Body of pancreas (tissue), 4 donors: ENCODE data around the gene MTLN. TPM values are rescaled to one million over a fixed set of nuclear protein-coding genes. Genes with fewer than 3 reads are reported as not detected.
"Not testable (repeated sequence)": the region's sequence is repeated elsewhere in the genome, so short reads cannot be mapped to it uniquely, and the experiment has no call there.

Experiments
- ATAC-seq: fragments of 150-250 bp; one replicate; pipeline ENCODE4 v1.9.1; 2016
- DNase-seq, 4 donors: peaks; one replicate each; pipeline ENCODE4 v3.0.0-alpha.2; 2019
- H3K27ac ChIP-seq, 4 donors: fragments of 200-600 bp; sonication (generic); 1 replicate in 3 of 4; 2 replicates in 1 of 4; pipeline versions ENCODE4 v1.5.1 to v1.6.1; 2016 to 2019; ENCODE audit warnings: mild to moderate bottlenecking in 1 of 4, mixed read lengths in 1 of 4, moderate library complexity in 1 of 4
- H3K27me3 ChIP-seq, 2 donors: fragments of 200-600 bp; sonication (generic); one replicate each; pipeline ENCODE4 v1.6.0; 2016; ENCODE audit warnings: mild to moderate bottlenecking in 1 of 2
- H3K36me3 ChIP-seq, 2 donors: fragments of 200-600 bp; sonication (generic); replicated peaks in 1 of 2; 2 replicates each; pipeline ENCODE4 v1.5.1; 2016; ENCODE audit warnings: low read depth in 2 of 2; ENCODE audit not compliant: insufficient read depth in 1 of 2
- H3K4me1 ChIP-seq: fragments of 200-600 bp; sonication (generic); one replicate; pipeline ENCODE4 v1.6.0; 2016
- H3K4me3 ChIP-seq, 2 donors: fragments of 200-600 bp; sonication (generic); 1 replicate in 1 of 2; 2 replicates in 1 of 2; pipeline ENCODE4 v1.5.1; 2016 to 2019
- H3K9me3 ChIP-seq, 3 donors: fragments of 200-600 bp; sonication (generic); 1 replicate in 2 of 3; 2 replicates in 1 of 3; pipeline ENCODE4 v1.5.1; 2016
- POLR2A ChIP-seq, 3 donors: fragments of 450-650 bp; IDR thresholded peaks; one replicate each; pipeline ENCODE4 v1.6.1; 2016; ENCODE audit warnings: antibody characterized with exemption in 3 of 3, mild to moderate bottlenecking in 2 of 3
- WGBS, 2 donors: methylation state at CpG; one replicate each; pipeline ENCODE4 v1.1.5; 2017; 5-methylcytosine and 5-hydroxymethylcytosine counted together
- intact Hi-C: fragments of 100-400 bp; cut with DNase I; formaldehyde crosslinking; loops from one replicate; pipeline ENCODE4 v1.15.1; 2023
- total RNA-seq, 2 donors: library from RNA; depleted of rRNA; stranded (reverse); fragments of >200 nt; gene quantifications; one replicate each; pipeline ENCODE4 v1.1.0, GENCODE V29; 2016
- TF ChIP-seq, protein P1 (sequence below), 7 experiments: fragments of 450-650 bp in 4 of 7; fragments of 200-600 bp in 3 of 7; sonication (generic) in 3 of 7; IDR thresholded peaks; one replicate each; pipeline ENCODE4 v1.5.1; 2016 to 2019; ENCODE audit warnings: antibody characterized with exemption in 7 of 7

MTLN gene
- total RNA-seq, 2 donors from 2014 or later: 28.3 to 121 TPM

DNA sequence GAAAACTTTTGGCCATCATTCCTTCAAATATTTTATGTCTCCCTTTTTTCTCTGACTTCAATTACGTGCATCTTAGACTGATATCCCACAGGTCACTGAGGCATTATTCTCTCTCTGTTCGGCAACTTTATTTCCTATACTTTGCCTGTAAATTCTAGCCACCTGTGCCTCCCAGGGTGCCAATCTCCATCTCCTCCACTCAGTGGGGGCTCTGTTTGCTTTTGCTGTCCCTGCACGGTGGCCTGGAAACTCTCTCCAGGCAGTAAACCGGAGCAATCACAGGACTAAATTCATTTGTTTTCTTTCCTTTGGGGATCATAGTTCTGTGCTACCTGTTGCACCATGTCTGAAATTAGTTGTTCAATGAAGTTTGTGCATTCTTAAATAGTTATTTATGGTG lies 9.6 kb upstream of the MTLN start:
- H3K27me3 ChIP-seq: no peaks in the 10 kb centered on the region
- H3K36me3 ChIP-seq: no peaks in the 10 kb centered on the region
- no peaks in the 10 kb centered on the region for H3K9me3 ChIP-seq
- H3K27ac ChIP-seq: no peak overlapping the region
- TF ChIP-seq, protein P1, sequence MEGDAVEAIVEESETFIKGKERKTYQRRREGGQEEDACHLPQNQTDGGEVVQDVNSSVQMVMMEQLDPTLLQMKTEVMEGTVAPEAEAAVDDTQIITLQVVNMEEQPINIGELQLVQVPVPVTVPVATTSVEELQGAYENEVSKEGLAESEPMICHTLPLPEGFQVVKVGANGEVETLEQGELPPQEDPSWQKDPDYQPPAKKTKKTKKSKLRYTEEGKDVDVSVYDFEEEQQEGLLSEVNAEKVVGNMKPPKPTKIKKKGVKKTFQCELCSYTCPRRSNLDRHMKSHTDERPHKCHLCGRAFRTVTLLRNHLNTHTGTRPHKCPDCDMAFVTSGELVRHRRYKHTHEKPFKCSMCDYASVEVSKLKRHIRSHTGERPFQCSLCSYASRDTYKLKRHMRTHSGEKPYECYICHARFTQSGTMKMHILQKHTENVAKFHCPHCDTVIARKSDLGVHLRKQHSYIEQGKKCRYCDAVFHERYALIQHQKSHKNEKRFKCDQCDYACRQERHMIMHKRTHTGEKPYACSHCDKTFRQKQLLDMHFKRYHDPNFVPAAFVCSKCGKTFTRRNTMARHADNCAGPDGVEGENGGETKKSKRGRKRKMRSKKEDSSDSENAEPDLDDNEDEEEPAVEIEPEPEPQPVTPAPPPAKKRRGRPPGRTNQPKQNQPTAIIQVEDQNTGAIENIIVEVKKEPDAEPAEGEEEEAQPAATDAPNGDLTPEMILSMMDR (IDR thresholded peaks at IDR 0.05): no peak
- TF ChIP-seq POLR2A (IDR thresholded peaks at IDR 0.05): no peak
- intact Hi-C loops: no loop called here
- H3K4me3 ChIP-seq: no peak overlapping the region
- DNase-seq (no peak), ATAC-seq (no peak)
- H3K4me1 ChIP-seq: no peaks in the 10 kb centered on the region
- WGBS, 2 donors: 56 to 59% methylated on average over 4 of the region's 4 CpGs

DNA sequence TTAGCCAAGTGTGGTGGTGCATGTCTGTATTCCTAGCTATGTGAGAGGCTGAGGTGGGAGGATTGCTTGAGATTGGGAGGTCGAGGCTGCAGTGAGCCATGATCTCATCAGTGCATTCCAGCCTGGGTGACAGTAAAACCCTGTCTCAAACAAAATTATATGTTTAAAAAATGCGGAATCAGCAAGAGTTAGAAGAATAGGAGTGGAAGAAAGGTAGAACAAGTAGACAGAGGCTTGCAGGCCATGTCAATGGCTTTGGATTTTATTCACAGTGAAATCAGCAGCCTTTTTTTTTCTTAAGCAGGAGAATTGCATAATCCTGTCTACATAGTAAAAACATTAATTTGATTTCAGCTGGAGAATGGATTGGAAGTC lies 7.8 kb upstream of the MTLN start:
- TF ChIP-seq POLR2A (IDR thresholded peaks at IDR 0.05): no peak
- TF ChIP-seq, protein P1 (IDR thresholded peaks at IDR 0.05): no peak
- Histone ChIP-seq H3K4me3 (no peak overlapping the region), H3K36me3 (no peaks in the 10 kb centered on the region), H3K27me3 (no peaks in the 10 kb centered on the region), H3K27ac (no peak overlapping the region), H3K4me1 (no peaks in the 10 kb centered on the region), H3K9me3 (no peaks in the 10 kb centered on the region)
- DNase-seq: no peak
- no peak for ATAC-seq
- 63 to 69% methylated on average over 2 of the region's 2 CpGs for WGBS, 2 donors
- intact Hi-C loops: no loop called here

DNA sequence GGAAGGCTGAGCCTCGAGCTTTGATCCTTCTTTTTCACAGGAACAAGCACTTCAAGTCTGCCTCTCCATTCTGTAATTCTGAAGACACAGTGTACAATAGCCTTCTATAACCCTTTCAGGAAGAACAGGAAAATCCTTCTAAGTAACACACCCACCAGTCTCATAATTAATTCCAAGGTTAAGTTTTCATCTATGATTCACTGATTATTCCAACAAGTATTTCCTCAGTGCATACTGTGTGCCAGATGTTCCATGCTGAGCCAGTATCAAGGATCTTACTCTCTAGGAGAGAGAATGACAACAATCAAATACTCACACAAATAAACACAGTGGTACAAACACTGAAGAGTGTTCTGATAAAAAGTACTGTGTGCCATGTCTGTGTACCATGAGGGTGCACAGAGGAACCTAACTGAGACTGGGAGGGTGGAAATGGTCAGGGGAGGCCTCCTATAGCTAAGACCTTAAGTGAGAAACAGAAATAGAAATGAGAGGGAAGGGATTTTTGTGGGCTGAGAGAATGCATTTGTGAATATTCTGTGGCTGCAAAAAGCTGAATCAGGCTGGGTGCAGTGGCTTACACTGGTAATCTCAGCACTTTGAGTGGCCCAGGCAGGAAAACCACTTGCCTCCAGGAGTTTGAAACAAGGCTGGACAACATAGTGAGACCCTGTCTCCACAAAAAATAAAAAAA lies 7.3 kb upstream of the MTLN start:
- no peak for TF ChIP-seq POLR2A (IDR thresholded peaks at IDR 0.05)
- TF ChIP-seq, protein P1 (IDR thresholded peaks at IDR 0.05): no peak
- ATAC-seq (no peak), DNase-seq (no peak)
- no peak overlapping the region for H3K4me3 ChIP-seq
- H3K4me1 ChIP-seq: no peaks in the 10 kb centered on the region
- intact Hi-C loops: no loop called here
- H3K27ac ChIP-seq: no peak overlapping the region
- 29 to 48% methylated on average over 1 of the region's 1 CpG for WGBS, 2 donors
- no peaks in the 10 kb centered on the region for H3K27me3 ChIP-seq
- H3K9me3 ChIP-seq: no peaks in the 10 kb centered on the region
- H3K36me3 ChIP-seq: no peaks in the 10 kb centered on the region

DNA sequence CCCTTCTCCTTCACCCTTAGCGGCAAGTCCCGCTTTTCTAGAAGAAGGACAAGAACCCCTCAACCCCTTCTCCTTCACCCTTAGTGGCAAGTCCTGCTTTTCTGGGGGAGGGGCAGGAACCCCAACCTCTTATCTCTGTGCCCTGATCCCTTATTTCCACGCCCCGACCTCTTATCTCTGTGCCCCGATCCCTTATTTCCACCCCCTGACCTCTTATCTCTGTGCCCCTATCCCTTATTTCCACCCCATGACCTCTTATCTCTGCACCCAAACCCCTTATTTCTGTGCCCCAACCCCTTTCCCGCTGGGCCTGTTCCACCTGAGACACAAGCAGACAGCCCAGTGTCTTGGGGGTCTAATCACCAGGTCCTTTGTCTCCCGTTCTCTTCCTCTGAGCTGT lies 6.5 kb upstream of the MTLN start:
- intact Hi-C loops, H3K9me3 ChIP-seq, H3K4me1 ChIP-seq, DNase-seq, ATAC-seq, H3K27me3 ChIP-seq, H3K36me3 ChIP-seq, H3K27ac ChIP-seq, H3K4me3 ChIP-seq: not testable (repeated sequence)
- 65 to 74% methylated on average over 7 of the region's 7 CpGs for WGBS, 2 donors

DNA sequence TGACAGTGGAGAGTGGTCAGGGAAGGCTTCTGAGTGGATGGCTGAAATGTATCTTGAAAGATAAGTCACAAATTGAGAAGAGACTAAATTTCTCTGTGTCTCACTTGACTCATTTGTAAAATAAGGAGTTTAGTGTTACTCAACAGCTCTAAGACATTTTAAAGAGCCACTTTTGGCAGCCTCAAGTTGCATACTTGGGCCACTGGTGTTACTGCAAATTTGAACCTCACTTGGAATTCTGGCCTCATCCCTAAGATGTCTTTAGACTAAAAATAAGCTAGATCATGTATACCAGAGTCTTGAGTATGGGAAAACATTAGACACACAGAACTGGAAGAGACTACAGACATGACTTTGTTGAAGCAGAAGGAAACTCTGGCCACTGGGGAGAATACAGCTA lies 4.5 kb upstream of the MTLN start:
- H3K9me3 ChIP-seq: no peaks in the 10 kb centered on the region
- no peak overlapping the region for H3K4me3 ChIP-seq
- no peaks in the 10 kb centered on the region for H3K36me3 ChIP-seq
- H3K27me3 ChIP-seq: no peaks in the 10 kb centered on the region
- TF ChIP-seq POLR2A (IDR thresholded peaks at IDR 0.05): no peak
- TF ChIP-seq, protein P1 (IDR thresholded peaks at IDR 0.05): no peak
- no peaks in the 10 kb centered on the region for H3K4me1 ChIP-seq
- H3K27ac ChIP-seq: no peak overlapping the region
- ATAC-seq: no peak
- DNase-seq: no peak
- intact Hi-C loops: no loop called here
